H9 (cell line): ENCODE measurements around the gene PTPRK. TPM values are rescaled to one million over a fixed set of nuclear protein-coding genes. Genes with fewer than 3 reads are reported as not detected.

ENCODE experiments used
- DNase-seq: peaks from one replicate; pipeline ENCODE4 v3.0.0-alpha.2; 2017
- H2AFZ ChIP-seq: one replicate; pipeline ENCODE4 v1.6.1; 2013; ENCODE audit warnings: mild to moderate bottlenecking, low read length, control low read depth, moderate library complexity
- H2AK5ac ChIP-seq: 2 replicates; pipeline ENCODE4 v1.6.1; 2013; ENCODE audit warnings: low read length, control low read depth, mixed read lengths; ENCODE audit not compliant: insufficient read length
- H2BK120ac ChIP-seq: one replicate; pipeline ENCODE4 v1.6.1; 2013; ENCODE audit warnings: low read depth, mild to moderate bottlenecking, low read length, control low read depth, inconsistent platforms; ENCODE audit not compliant: poor library complexity, severe bottlenecking
- H2BK12ac ChIP-seq: 2 replicates; pipeline ENCODE4 v1.6.1; 2013; ENCODE audit warnings: low read length, control low read depth, mixed read lengths, low read depth; ENCODE audit not compliant: insufficient read length
- H2BK15ac ChIP-seq: 2 replicates; pipeline ENCODE4 v1.6.1; 2013; ENCODE audit warnings: low read depth, low read length, control low read depth
- H2BK20ac ChIP-seq: one replicate; pipeline ENCODE4 v1.6.1; 2013; ENCODE audit warnings: low read depth, mild to moderate bottlenecking, low read length, control low read depth, inconsistent platforms; ENCODE audit not compliant: poor library complexity, severe bottlenecking
- H2BK5ac ChIP-seq: 2 replicates; pipeline ENCODE4 v1.6.1; 2013; ENCODE audit warnings: low read length, control low read depth, mixed read lengths; ENCODE audit not compliant: insufficient read length
- H3K14ac ChIP-seq: 2 replicates; pipeline ENCODE4 v1.6.1; 2013; ENCODE audit warnings: low read length, control low read depth; ENCODE audit not compliant: insufficient read depth
- H3K18ac ChIP-seq: 2 replicates; pipeline ENCODE4 v1.6.1; 2013; ENCODE audit warnings: low read depth, mild to moderate bottlenecking, mixed read lengths, low read length, control low read depth; ENCODE audit not compliant: insufficient read length
- H3K23ac ChIP-seq: 2 replicates; pipeline ENCODE4 v1.6.1; 2013; ENCODE audit warnings: low read length, control low read depth, mixed read lengths, low read depth; ENCODE audit not compliant: insufficient read length
- H3K23me2 ChIP-seq: 2 replicates; pipeline ENCODE4 v1.6.1; 2013; ENCODE audit warnings: low read depth, mild to moderate bottlenecking, mixed read lengths, low read length, control low read depth; ENCODE audit not compliant: insufficient read length, poor library complexity, severe bottlenecking
- H3K27ac ChIP-seq: 2 replicates; pipeline ENCODE4 v1.5.1; 2013; ENCODE audit warnings: low read length, control low read depth, mixed read lengths, low read depth; ENCODE audit not compliant: insufficient read length
- H3K27me3 ChIP-seq: 2 replicates; pipeline ENCODE4 v1.6.1; 2013; ENCODE audit warnings: low read length, control low read depth, inconsistent platforms; ENCODE audit not compliant: insufficient read depth
- H3K4ac ChIP-seq: 2 replicates; pipeline ENCODE4 v1.6.1; 2013; ENCODE audit warnings: low read depth, mild to moderate bottlenecking, control low read depth, inconsistent platforms, low read length, moderate library complexity
- H3K4me1 ChIP-seq: 2 replicates; pipeline ENCODE4 v1.6.1; 2013; ENCODE audit warnings: low read length, control low read depth, inconsistent platforms; ENCODE audit not compliant: insufficient read depth
- H3K4me2 ChIP-seq: 2 replicates; pipeline ENCODE4 v1.6.1; 2013; ENCODE audit warnings: low read length, control low read depth, mixed read lengths; ENCODE audit not compliant: insufficient read length, insufficient read depth
- H3K56ac ChIP-seq: 2 replicates; pipeline ENCODE4 v1.6.1; 2013; ENCODE audit warnings: low read depth, mild to moderate bottlenecking, mixed read lengths, low read length, control low read depth; ENCODE audit not compliant: insufficient read length
- H3K79me1 ChIP-seq: 2 replicates; pipeline ENCODE4 v1.6.1; 2013; ENCODE audit warnings: low read depth, mild to moderate bottlenecking, moderate library complexity, low read length, control low read depth, inconsistent platforms; ENCODE audit not compliant: insufficient read depth, poor library complexity, severe bottlenecking
- H3K79me2 ChIP-seq: 2 replicates; pipeline ENCODE4 v1.6.1; 2013; ENCODE audit warnings: low read length, control low read depth, inconsistent platforms; ENCODE audit not compliant: insufficient read depth
- H3K9ac ChIP-seq: 2 replicates; pipeline ENCODE4 v1.6.1; 2013; ENCODE audit warnings: low read length, control low read depth, mixed read lengths; ENCODE audit not compliant: insufficient read length; ENCODE audit errors: extremely low read depth
- H3K9me3 ChIP-seq: one replicate; pipeline ENCODE4 v1.6.1; 2013; ENCODE audit warnings: low read depth, low read length, inconsistent platforms; ENCODE audit not compliant: control insufficient read depth
- H3T11ph ChIP-seq: one replicate; pipeline ENCODE4 v1.6.1; 2013; ENCODE audit warnings: mild to moderate bottlenecking, low read length, control low read depth, inconsistent platforms
- H4K20me1 ChIP-seq: one replicate; pipeline ENCODE4 v1.6.1; 2013; ENCODE audit not compliant: control insufficient read depth, insufficient read length, insufficient read depth
- H4K5ac ChIP-seq: 2 replicates; pipeline ENCODE4 v1.6.1; 2013; ENCODE audit warnings: low read depth, mild to moderate bottlenecking, mixed read lengths, low read length, control low read depth; ENCODE audit not compliant: insufficient read length
- H4K8ac ChIP-seq: replicated peaks from 2 replicates; pipeline ENCODE4 v1.6.1; 2013; ENCODE audit warnings: low read length, control low read depth, mixed read lengths, low read depth; ENCODE audit not compliant: insufficient read length
- H4K91ac ChIP-seq: 2 replicates; pipeline ENCODE4 v1.6.1; 2013; ENCODE audit warnings: low read depth, mild to moderate bottlenecking, moderate library complexity, mixed read lengths, low read length, control low read depth; ENCODE audit not compliant: insufficient read length
- H3K27ac Mint-ChIP-seq, 3 experiments: 2 replicates in 2 of 3; 3 replicates in 1 of 3; pipeline ENCODE4 v1.8.0; 2020 to 2021; ENCODE audit warnings: mixed read lengths in 3 of 3, mild to moderate bottlenecking in 1 of 3, moderate library complexity in 1 of 3
- H3K27me3 Mint-ChIP-seq: 2 replicates; pipeline ENCODE4 v1.8.0; 2021; ENCODE audit warnings: low read depth, mild to moderate bottlenecking, moderate library complexity, mixed read lengths
- H3K36me3 Mint-ChIP-seq, 3 experiments: 2 replicates in 2 of 3; 3 replicates in 1 of 3; pipeline ENCODE4 v1.8.0; 2020 to 2021; ENCODE audit warnings: low read depth in 3 of 3, mixed read lengths in 3 of 3; ENCODE audit not compliant: insufficient read depth in 1 of 3
- H3K4me1 Mint-ChIP-seq, 2 experiments: 2 replicates each; pipeline ENCODE4 v1.8.0; 2020; ENCODE audit warnings: mixed read lengths in 2 of 2
- H3K4me3 Mint-ChIP-seq, 2 experiments: 2 replicates in 1 of 2; 3 replicates in 1 of 2; pipeline ENCODE4 v1.8.0; 2020 to 2021; ENCODE audit warnings: mild to moderate bottlenecking in 2 of 2, mixed read lengths in 2 of 2, moderate library complexity in 1 of 2
- H3K9me3 Mint-ChIP-seq, 2 experiments: 2 replicates in 1 of 2; 3 replicates in 1 of 2; pipeline ENCODE4 v1.8.0; 2020; ENCODE audit warnings: mild to moderate bottlenecking in 2 of 2, mixed read lengths in 2 of 2, moderate library complexity in 1 of 2
- WGBS: extraction: QIAGEN DNeasy Blood & Tissue Kit; methylation state at CpG from one replicate; pipeline ENCODE4 v1.1.7; 2013; ENCODE audit warnings: missing lambda C conversion rate, low lambda C conversion rate, mixed read lengths; ENCODE audit not compliant: insufficient read length; ENCODE audit errors: extremely low coverage; 5-methylcytosine and 5-hydroxymethylcytosine counted together
- total RNA-seq: library from RNA; stranded (reverse); gene quantifications from 2 replicates; pipeline ENCODE4 v1.2.1, GENCODE V29; 2021
- TF ChIP-seq, protein P1 (sequence below): fragments of 200-600 bp; sonication (generic); conservative IDR thresholded peaks from 3 replicates; pipeline ENCODE4 v1.8.0; 2021; ENCODE audit warnings: antibody characterized with exemption, mild to moderate bottlenecking

Gene PTPRK
- total RNA-seq, 1 experiment from 2014 or later = 47.9 TPM

DNA sequence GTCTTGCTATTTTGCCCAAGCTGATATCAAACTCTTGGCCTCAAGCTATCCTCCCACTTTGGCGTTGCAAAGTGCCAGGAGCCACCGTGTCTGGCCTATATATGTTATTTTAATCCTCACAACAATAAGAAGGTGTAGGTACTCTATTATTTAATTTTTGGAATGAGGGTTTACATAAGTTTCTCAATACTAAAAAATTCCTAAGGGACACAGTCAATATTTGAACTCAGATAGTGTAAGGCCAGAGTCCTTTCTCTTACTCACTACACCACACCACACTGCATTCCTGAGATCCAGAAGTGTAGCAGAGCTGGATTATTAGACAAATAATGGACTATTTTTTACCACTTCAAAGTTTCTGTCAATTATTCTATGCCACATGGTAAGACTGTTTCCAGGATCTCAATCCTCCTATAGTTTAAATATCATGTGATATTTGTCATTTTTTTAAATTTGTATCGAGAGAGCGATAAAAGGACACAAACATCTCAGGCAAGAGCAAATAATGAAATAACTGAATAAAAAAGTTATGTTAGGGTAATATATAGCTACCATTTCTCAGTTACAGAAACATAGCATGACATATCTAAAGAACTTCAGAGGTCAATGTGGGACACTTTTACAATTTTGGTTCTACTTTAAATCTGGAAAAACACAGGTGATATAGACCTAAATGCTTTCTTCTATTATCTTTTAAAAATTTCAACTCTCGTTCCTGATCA is 457.4 kb downstream of the PTPRK start:
- Histone ChIP-seq H2BK15ac (no peak overlapping the region), H3K9ac (no peak overlapping the region), H3K23ac (no peak overlapping the region), H2AFZ (no peak overlapping the region), H3K18ac (no peak overlapping the region), H4K20me1 (no peaks in the 10 kb centered on the region), H4K91ac (no peak overlapping the region), H2BK12ac (no peak overlapping the region), H2AK5ac (no peak overlapping the region), H4K5ac (no peak overlapping the region), H3K4ac (no peak overlapping the region), H3K27me3 (no peaks in the 10 kb centered on the region), H3K79me2 (no peaks in the 10 kb centered on the region), H2BK5ac (no peak overlapping the region), H3K27ac (no peak overlapping the region), H3K9me3 (no peaks in the 10 kb centered on the region), H3K23me2 (no peaks in the 10 kb centered on the region), H3T11ph (no peak overlapping the region), H2BK20ac (no peak overlapping the region), H3K4me2 (no peak overlapping the region), H3K79me1 (no peaks in the 10 kb centered on the region), H3K14ac (no peak overlapping the region), H3K56ac (no peak overlapping the region), H4K8ac (no peak overlapping the region), H2BK120ac (no peak overlapping the region), H3K4me1 (no peaks in the 10 kb centered on the region; the same call in 1 of the 2 replicates)
- no peak overlapping the region for H3K4me3 Mint-ChIP-seq
- no peak overlapping the region for H3K27ac Mint-ChIP-seq
- peaks cover 18 to 22% of the 10 kb centered on the region in 2 experiments for H3K4me1 Mint-ChIP-seq
- H3K36me3 Mint-ChIP-seq = peaks cover 0 to 3% (median 0%) of the 10 kb centered on the region in 3 experiments; a peak in 1 of 7 replicates
- H3K27me3 Mint-ChIP-seq = no peaks in the 10 kb centered on the region
- TF ChIP-seq, protein P1, sequence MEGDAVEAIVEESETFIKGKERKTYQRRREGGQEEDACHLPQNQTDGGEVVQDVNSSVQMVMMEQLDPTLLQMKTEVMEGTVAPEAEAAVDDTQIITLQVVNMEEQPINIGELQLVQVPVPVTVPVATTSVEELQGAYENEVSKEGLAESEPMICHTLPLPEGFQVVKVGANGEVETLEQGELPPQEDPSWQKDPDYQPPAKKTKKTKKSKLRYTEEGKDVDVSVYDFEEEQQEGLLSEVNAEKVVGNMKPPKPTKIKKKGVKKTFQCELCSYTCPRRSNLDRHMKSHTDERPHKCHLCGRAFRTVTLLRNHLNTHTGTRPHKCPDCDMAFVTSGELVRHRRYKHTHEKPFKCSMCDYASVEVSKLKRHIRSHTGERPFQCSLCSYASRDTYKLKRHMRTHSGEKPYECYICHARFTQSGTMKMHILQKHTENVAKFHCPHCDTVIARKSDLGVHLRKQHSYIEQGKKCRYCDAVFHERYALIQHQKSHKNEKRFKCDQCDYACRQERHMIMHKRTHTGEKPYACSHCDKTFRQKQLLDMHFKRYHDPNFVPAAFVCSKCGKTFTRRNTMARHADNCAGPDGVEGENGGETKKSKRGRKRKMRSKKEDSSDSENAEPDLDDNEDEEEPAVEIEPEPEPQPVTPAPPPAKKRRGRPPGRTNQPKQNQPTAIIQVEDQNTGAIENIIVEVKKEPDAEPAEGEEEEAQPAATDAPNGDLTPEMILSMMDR = no peak
- no peak for DNase-seq
- no CpG with 5 or more reads among the region's 5 CpGs for WGBS
- no peaks in the 10 kb centered on the region for H3K9me3 Mint-ChIP-seq
